ENCODE data around the gene NT5E. TPM values are rescaled to one million over a fixed set of nuclear protein-coding genes. Genes with fewer than 3 reads are reported as not detected.

The NT5E gene
- total RNA-seq, 1 experiment from 2014 or later, result 15.8 TPM

- Histone ChIP-seq H3K9me2 (replicated peaks; ENCODE audit: low read length) (no peaks in the 10 kb centered on the region), H3F3A (ENCODE audit: low read length, unreplicated experiment) (no peaks in the 10 kb centered on the region), H3K79me2 (ENCODE audit: low read length) (no peaks in the 10 kb centered on the region), H3K9ac (ENCODE audit: low read length) (no peak overlapping the region), H3K9me3 (ENCODE audit: low read length) (no peaks in the 10 kb centered on the region), H2AFZ (ENCODE audit: low read length) (no peak overlapping the region), H3K36me3 (ENCODE audit: low read depth, low read length) (no peaks in the 10 kb centered on the region), H3K27me3 (ENCODE audit: low read length) (no peaks in the 10 kb centered on the region), H3K4me2 (ENCODE audit: low read length) (no peak overlapping the region), H3K4me1 (ENCODE audit: insufficient read depth, low read length) (peaks cover 11% of the 10 kb centered on the region), H4K20me1 (ENCODE audit: low read length) (no peaks in the 10 kb centered on the region), H3K27ac (ENCODE audit: low read length) (no peak overlapping the region), H3K4me3 (ENCODE audit: low read length) (no peak overlapping the region)
- BruUV-seq (replicated peaks), result no TSS peak
- ATAC-seq (no peak), DNase-seq (no peak)
- ChIA-PET POLR2A (ENCODE audit: unreplicated experiment) (no interaction called here), CTCF (no interaction called here)
- intact Hi-C loops (cut with micrococcal nuclease), result no loop called here
- TF ChIP-seq CTCF (conservative IDR thresholded peaks at IDR 0.05; ENCODE audit: low read depth, low read length) (no peak), EZH2 (IDR thresholded peaks at IDR 0.05; ENCODE audit: low read length, unreplicated experiment) (no peak), EZH2phosphoT487 (IDR thresholded peaks at IDR 0.05; ENCODE audit: borderline replicate concordance, low read length) (no peak)
Observed at GRCh38 chr6:85421181-85421580, 28.7 kb upstream of the NT5E start.

- H2AFZ ChIP-seq (ENCODE audit: low read length), result no peak overlapping the region
- intact Hi-C loops (cut with micrococcal nuclease), result no loop called here
Observed at GRCh38 chr6:85421972-85422371, 27.9 kb upstream of the NT5E start.

DNA sequence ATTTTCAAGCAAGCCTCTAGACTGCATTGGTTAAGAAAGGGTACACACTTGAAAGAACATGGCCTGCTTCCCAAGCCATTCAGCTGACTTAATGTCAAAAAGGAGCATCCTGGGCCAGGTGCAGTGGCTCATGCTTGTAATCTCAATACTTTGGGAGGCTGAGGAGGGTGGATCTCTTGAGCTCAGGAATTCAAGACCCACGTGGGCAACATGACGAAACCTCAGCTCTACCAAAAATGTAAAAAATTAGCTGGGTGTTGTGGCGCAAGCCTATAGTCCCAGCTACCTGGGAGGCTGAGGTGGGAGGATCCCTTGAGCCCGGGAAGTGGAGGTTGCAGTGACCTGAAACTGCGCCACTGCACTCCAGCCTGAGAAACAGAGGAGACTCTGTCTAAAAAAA, 26.9 kb upstream of the NT5E start:
- Histone ChIP-seq H3K9me3 (ENCODE audit: low read length) (no peaks in the 10 kb centered on the region), H3K36me3 (ENCODE audit: low read depth, low read length) (no peaks in the 10 kb centered on the region), H3K4me1 (ENCODE audit: insufficient read depth, low read length) (peaks cover 8% of the 10 kb centered on the region), H3K4me2 (ENCODE audit: low read length) (no peak overlapping the region), H3K9ac (ENCODE audit: low read length) (no peak overlapping the region), H3K27ac (ENCODE audit: low read length) (no peak overlapping the region), H3K4me3 (ENCODE audit: low read length) (no peak overlapping the region), H2AFZ (ENCODE audit: low read length) (no peak overlapping the region), H3K9me2 (replicated peaks; ENCODE audit: low read length) (no peaks in the 10 kb centered on the region), H4K20me1 (ENCODE audit: low read length) (no peaks in the 10 kb centered on the region), H3K27me3 (ENCODE audit: low read length) (no peaks in the 10 kb centered on the region), H3K79me2 (ENCODE audit: low read length) (no peaks in the 10 kb centered on the region), H3F3A (ENCODE audit: low read length, unreplicated experiment) (no peaks in the 10 kb centered on the region)
- DNase-seq, result no peak
- no TSS peak for BruUV-seq (replicated peaks)
- intact Hi-C loops (cut with micrococcal nuclease), result no loop called here
- ChIA-PET CTCF (no interaction called here), POLR2A (ENCODE audit: unreplicated experiment) (no interaction called here)
- ATAC-seq, result no peak
- no peak for TF ChIP-seq CTCF (conservative IDR thresholded peaks at IDR 0.05; ENCODE audit: low read depth, low read length)
- no peak for TF ChIP-seq EZH2 (IDR thresholded peaks at IDR 0.05; ENCODE audit: low read length, unreplicated experiment)
- no peak for TF ChIP-seq EZH2phosphoT487 (IDR thresholded peaks at IDR 0.05; ENCODE audit: borderline replicate concordance, low read length)

More at GRCh38 chr6:85421972-85422371, 27.9 kb upstream of the NT5E start:
- no peak overlapping the region for H3K4me2 ChIP-seq (ENCODE audit: low read length)
- TF ChIP-seq CTCF (conservative IDR thresholded peaks at IDR 0.05; ENCODE audit: low read depth, low read length), result no peak
- no peak for TF ChIP-seq EZH2 (IDR thresholded peaks at IDR 0.05; ENCODE audit: low read length, unreplicated experiment)
- no peak for TF ChIP-seq EZH2phosphoT487 (IDR thresholded peaks at IDR 0.05; ENCODE audit: borderline replicate concordance, low read length)
- DNase-seq, result no peak
- POLR2A ChIA-PET (ENCODE audit: unreplicated experiment), result no interaction called here
- H3K27ac ChIP-seq (ENCODE audit: low read length), result no peak overlapping the region
- CTCF ChIA-PET, result no interaction called here
- no peaks in the 10 kb centered on the region for H3K36me3 ChIP-seq (ENCODE audit: low read depth, low read length)
- ATAC-seq, result no peak
- no peaks in the 10 kb centered on the region for H3K9me2 ChIP-seq (replicated peaks; ENCODE audit: low read length)
- no peaks in the 10 kb centered on the region for H3K9me3 ChIP-seq (ENCODE audit: low read length)
- no peaks in the 10 kb centered on the region for H3F3A ChIP-seq (ENCODE audit: low read length, unreplicated experiment)
- peaks cover 11% of the 10 kb centered on the region for H3K4me1 ChIP-seq (ENCODE audit: insufficient read depth, low read length)
- H4K20me1 ChIP-seq (ENCODE audit: low read length), result no peaks in the 10 kb centered on the region
- BruUV-seq (replicated peaks), result no TSS peak
- H3K9ac ChIP-seq (ENCODE audit: low read length), result no peak overlapping the region
- H3K27me3 ChIP-seq (ENCODE audit: low read length), result no peaks in the 10 kb centered on the region
- no peaks in the 10 kb centered on the region for H3K79me2 ChIP-seq (ENCODE audit: low read length)
- no peak overlapping the region for H3K4me3 ChIP-seq (ENCODE audit: low read length)
